Activated CD4-positive, alpha-beta T cell treated with anti-CD3 and anti-CD28 coated beads for 36 hours (primary cell): Measurements from ENCODE around the gene PTPRE. TPM values are rescaled to one million over a fixed set of nuclear protein-coding genes. Genes with fewer than 3 reads are reported as not detected.
"Not testable (repeated sequence)": the region's sequence is repeated elsewhere in the genome, so short reads cannot be mapped to it uniquely, and the experiment has no call there.

ENCODE experiments used
- ATAC-seq: fragments of 200-7000 bp; cut with Tn5 transposase; one replicate; pipeline ENCODE4 v1.10.0; 2021; ENCODE audit warnings: mild to moderate bottlenecking, moderate library complexity
- CTCF ChIA-PET: fragments of 350-600 bp; sonication (Branson Sonifier 250); formaldehyde crosslinking; loops from one replicate; lab custom pipeline; 2021; ENCODE audit warnings: antibody characterized with exemption; lab: Charles Lee
- POLR2A ChIA-PET: fragments of 350-600 bp; sonication (Branson Sonifier 250); formaldehyde crosslinking; loops from one replicate; lab custom pipeline; 2021; ENCODE audit warnings: antibody characterized with exemption, inconsistent platforms; lab: Charles Lee
- DNase-seq: peaks from one replicate; pipeline ENCODE4 v3.0.0-alpha.2; 2020
- H3K27ac Mint-ChIP-seq: one replicate; pipeline ENCODE4 v1.8.0; 2021; ENCODE audit warnings: mixed read lengths
- H3K27me3 Mint-ChIP-seq: one replicate; pipeline ENCODE4 v1.8.0; 2021; ENCODE audit warnings: mixed read lengths
- H3K36me3 Mint-ChIP-seq: one replicate; pipeline ENCODE4 v1.8.0; 2021; ENCODE audit warnings: low read depth, mixed read lengths
- H3K4me1 Mint-ChIP-seq: one replicate; pipeline ENCODE4 v1.8.0; 2021; ENCODE audit warnings: mixed read lengths
- H3K4me3 Mint-ChIP-seq: one replicate; pipeline ENCODE4 v1.8.0; 2021; ENCODE audit warnings: mild to moderate bottlenecking, moderate library complexity, mixed read lengths
- H3K9me3 Mint-ChIP-seq: one replicate; pipeline ENCODE4 v1.8.0; 2021; ENCODE audit warnings: low read depth, mixed read lengths
- intact Hi-C, 2 experiments: fragments of 100-400 bp; cut with DNase I in 1 of 2; cut with micrococcal nuclease in 1 of 2; formaldehyde crosslinking; loops; one replicate each; pipeline versions ENCODE4 v1.14.2 to v1.15.1; 2022 to 2024; cut with DNase I, micrococcal nuclease
- total RNA-seq, 2 experiments: library from RNA; stranded (reverse); gene quantifications; one replicate each; pipeline ENCODE4 v1.2.3, GENCODE V29; 2021

Gene PTPRE
- total RNA-seq, 2 experiments from 2014 or later = 23.0 to 31.6 TPM

DNA sequence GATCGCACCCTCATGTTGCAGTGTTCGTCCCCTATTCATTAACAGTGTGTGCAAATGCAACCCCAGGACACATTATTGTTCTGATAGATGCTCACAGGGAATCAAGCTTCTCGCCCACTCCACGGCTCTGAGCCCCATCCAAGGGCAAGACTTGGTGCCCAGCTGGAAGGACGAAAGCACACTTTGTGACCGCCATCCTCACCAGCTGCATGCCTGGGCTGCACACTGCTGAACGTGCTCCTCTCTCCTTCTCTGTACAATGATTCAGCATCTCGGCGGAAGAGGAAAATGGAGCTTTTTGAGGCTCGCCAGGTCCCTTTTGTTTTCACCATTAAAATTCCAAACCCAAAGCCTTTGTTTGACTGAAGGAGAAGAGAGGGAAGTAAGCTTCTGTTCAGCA is 177.5 kb downstream of the PTPRE start:
- no peak for DNase-seq
- no peak for ATAC-seq
- CTCF ChIA-PET = interaction anchor here (0.6 to 2.3 kb wide), 3 partner anchors 12 to 281 kb away, joined by 3 to 6 read pairs (median 3); no protein-coding TSS in a partner anchor
- Mint-ChIP-seq H3K9me3 (no peaks in the 10 kb centered on the region), H3K36me3 (peaks cover 12% of the 10 kb centered on the region), H3K4me3 (no peak overlapping the region), H3K4me1 (peaks cover 1% of the 10 kb centered on the region), H3K27ac (peak overlapping the region; percentile 16), H3K27me3 (no peaks in the 10 kb centered on the region)
- intact Hi-C loops = no loop called here
- POLR2A ChIA-PET = no interaction called here

DNA sequence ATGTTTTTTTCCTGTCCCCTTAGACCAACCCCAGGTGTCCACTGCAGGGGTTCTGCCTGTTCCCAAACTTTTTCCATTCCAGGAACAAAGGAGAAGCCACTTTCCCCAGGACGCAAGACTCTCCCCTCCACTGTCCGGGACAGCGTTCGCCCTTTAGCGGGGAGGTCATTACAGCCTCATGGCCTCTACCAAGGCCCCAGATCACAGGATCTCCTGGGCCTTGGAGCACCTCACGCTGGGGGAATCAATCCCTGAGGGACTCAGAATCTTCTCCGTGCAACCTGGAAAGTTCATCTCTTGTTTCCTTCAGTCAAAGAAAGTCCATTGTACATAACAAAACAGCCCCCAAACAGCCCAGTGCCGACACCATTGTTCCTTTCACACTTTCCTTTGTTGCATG is 178.1 kb downstream of the PTPRE start:
- ATAC-seq (no peak), DNase-seq (no peak)
- H3K36me3 Mint-ChIP-seq = peaks cover 9% of the 10 kb centered on the region
- peaks cover 1% of the 10 kb centered on the region for H3K4me1 Mint-ChIP-seq
- no peaks in the 10 kb centered on the region for H3K27me3 Mint-ChIP-seq
- H3K9me3 Mint-ChIP-seq = no peaks in the 10 kb centered on the region
- ChIA-PET CTCF (no interaction called here), POLR2A (no interaction called here)
- intact Hi-C loops = no loop called here
- no peak overlapping the region for H3K4me3 Mint-ChIP-seq
- no peak overlapping the region for H3K27ac Mint-ChIP-seq

DNA sequence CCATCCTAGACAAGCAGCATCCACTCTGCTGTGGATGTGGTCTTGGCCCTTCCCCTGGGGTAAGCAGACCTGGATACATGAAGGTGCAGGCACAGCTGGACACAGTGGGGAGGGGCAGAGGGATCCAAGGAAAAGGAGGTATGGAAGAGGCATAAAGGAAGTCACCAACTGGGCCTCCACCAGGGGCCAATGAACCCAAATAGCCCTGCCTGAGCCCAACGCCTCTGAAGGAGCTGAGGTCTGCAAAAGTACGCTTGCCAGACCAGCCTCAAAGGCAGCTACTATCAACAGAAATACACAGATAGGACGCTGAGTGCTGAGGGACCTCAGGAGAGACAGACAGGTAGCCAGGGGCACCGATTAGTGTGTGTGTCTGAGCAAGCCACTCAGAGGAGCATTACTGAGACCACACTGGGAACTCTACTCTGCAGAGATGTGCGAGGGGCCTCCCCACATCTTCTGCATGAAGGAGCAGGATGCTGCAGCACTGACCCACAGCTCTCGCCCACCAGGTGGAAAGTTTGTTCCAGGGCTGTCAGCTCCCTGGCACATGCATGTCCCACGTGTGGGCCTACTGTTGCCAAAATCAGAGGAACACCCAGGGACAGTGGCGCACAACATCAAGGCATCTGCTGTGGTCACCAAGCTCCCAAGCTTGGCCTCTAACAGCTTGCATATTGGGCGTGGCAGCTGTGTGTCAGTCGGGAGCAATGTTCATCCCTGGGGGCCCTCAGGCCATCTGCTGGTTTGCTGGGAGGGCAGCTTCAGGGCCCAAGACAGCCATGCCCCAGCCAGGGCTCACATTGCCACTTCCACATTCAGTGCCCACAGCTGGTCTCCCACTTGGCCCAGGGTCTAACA is 179.3 kb downstream of the PTPRE start:
- intact Hi-C loops = no loop called here
- H3K27ac Mint-ChIP-seq = no peak overlapping the region
- H3K27me3 Mint-ChIP-seq = no peaks in the 10 kb centered on the region
- H3K36me3 Mint-ChIP-seq = peaks cover 3% of the 10 kb centered on the region
- POLR2A ChIA-PET = no interaction called here
- no peak for DNase-seq
- H3K4me3 Mint-ChIP-seq = no peak overlapping the region
- no peaks in the 10 kb centered on the region for H3K9me3 Mint-ChIP-seq
- peaks cover 1% of the 10 kb centered on the region for H3K4me1 Mint-ChIP-seq
- CTCF ChIA-PET = interaction anchor here (0.6 to 1.6 kb wide), 3 partner anchors 17 to 166 kb away, joined by 3 to 6 read pairs (median 5); no protein-coding TSS in a partner anchor
- no peak for ATAC-seq

DNA sequence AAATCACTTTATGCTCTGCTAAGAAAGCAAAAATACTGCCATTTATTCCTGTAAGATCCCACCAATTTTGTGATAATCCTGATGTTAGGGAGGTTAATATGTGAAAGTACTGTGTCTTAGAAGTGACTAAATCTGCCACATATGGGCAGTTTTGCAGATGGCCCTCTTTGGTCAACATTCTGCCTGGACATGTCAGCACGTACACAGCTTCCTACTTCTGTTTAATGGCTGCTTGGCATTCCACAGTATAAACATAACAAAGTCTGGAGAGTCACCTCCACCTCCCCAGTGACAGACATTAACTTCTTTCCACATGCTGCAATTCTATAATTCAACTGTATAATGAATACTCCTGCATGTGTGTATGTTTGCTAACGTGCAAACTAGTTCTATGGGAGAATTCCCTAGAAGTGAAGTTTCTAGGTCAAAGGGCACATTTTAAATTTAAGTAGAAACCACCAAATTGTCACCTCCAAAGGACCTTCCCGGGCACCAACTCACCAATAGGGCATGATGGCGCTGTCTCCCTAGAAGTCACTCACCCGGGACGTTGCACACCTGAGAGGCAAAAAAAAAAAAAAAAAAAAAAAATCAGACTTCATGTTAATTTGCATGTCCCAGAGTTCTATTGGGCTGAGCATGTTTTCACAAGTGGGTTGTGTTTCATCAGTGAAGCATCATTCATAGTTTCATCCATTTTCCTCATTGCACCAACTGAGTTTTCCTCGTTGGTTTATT is 180.4 kb downstream of the PTPRE start:
- ATAC-seq = peak; percentile 51
- no peaks in the 10 kb centered on the region for H3K27me3 Mint-ChIP-seq
- peaks cover 2% of the 10 kb centered on the region for H3K36me3 Mint-ChIP-seq
- intact Hi-C loops = no loop called here
- peaks cover 1% of the 10 kb centered on the region for H3K4me1 Mint-ChIP-seq
- H3K27ac Mint-ChIP-seq = no peak overlapping the region
- ChIA-PET CTCF (interaction anchor here (1.0 to 1.6 kb wide), 2 partner anchors 18 to 51 kb away, joined by 5 to 6 read pairs; no protein-coding TSS in a partner anchor), POLR2A (no interaction called here)
- H3K9me3 Mint-ChIP-seq = no peaks in the 10 kb centered on the region
- no peak overlapping the region for H3K4me3 Mint-ChIP-seq
- peak; percentile 28 for DNase-seq

DNA sequence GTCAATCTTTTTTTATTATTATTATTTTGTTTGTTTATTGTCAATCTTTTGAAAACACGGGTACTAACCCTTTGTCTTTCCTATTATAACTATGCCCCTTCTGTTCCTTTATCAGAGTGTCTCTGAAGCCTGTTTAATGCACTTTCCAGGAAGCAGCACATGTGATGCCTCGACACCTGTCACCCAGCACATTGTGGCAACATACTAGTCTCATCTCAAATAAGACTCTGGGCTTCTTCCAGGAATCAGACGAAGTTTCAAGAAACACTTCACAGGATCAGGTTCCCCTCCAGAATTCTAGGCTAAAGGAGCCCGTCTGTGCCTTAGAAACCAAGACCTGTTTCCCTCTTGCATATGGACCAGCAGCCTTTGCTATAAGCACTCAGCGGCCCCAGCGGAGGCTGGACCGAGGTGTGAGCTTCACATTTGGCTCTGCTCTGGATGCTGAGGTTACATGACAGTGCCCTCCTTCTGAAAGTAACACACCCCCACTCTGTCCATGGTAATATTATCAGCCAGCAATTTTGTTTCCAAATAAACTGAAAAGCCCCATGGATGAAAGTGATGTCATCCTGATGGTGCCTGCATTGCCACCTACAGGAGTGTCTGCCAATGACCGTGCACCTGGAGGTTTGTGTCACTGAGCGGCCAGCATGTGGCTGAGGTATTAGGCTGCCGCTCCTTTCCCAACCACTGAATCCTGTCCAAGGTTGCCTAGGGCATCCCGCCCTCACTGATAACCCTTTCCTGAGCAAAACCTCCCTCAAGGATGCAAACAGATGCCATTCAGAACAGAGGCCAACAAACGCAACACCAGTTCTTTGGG is 181.2 kb downstream of the PTPRE start:
- Mint-ChIP-seq H3K4me1 (peaks cover 1% of the 10 kb centered on the region), H3K9me3 (no peaks in the 10 kb centered on the region), H3K27ac (no peak overlapping the region), H3K4me3 (no peak overlapping the region), H3K36me3 (peaks cover 2% of the 10 kb centered on the region), H3K27me3 (no peaks in the 10 kb centered on the region)
- DNase-seq (peak; percentile 37), ATAC-seq (peak; percentile 72)
- CTCF ChIA-PET = interaction anchor here (1.6 kb wide), 1 partner anchor 51 kb away, joined by 3 read pairs; no protein-coding TSS in a partner anchor
- POLR2A ChIA-PET = no interaction called here
- intact Hi-C loops = no loop called here

DNA sequence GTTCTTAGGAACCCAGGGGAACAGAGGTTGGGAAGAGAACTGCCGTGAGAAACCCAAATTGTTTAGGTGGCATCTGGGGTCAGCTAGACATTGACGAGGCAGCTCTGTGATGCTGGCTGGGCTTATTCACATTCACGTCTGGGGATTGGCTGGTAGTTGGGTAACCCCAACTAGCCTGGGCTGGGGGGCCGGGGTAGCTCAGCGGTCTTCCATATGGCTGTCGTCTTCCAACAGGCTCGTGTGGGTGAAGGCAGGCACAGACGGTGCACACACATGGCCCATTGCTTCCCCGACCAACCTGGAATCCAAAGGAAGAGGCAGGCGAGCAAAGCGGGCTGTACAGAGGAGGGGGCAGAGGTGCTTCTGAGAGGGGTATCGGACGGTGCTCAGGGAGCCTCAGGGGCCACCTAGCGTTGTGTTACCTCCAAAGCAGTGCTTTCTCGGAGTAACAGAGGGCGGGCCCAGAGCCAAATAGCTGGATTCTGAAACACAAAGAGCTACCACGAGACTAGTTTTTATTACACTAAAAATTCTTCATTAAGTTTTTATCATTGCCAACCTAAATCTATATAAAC is 184.8 kb downstream of the PTPRE start:
- H3K27ac Mint-ChIP-seq = no peak overlapping the region
- no peak for ATAC-seq
- H3K4me3 Mint-ChIP-seq = no peak overlapping the region
- peaks cover 8% of the 10 kb centered on the region for H3K36me3 Mint-ChIP-seq
- no peak for DNase-seq
- no peaks in the 10 kb centered on the region for H3K27me3 Mint-ChIP-seq
- ChIA-PET POLR2A (no interaction called here), CTCF (interaction anchor here (0.6 to 1.4 kb wide), 3 partner anchors 56 to 185 kb away, joined by 3 read pairs; partner anchors contain the start of gene PTPRE)
- intact Hi-C loops = no loop called here
- H3K4me1 Mint-ChIP-seq = peaks cover 20% of the 10 kb centered on the region
- H3K9me3 Mint-ChIP-seq = no peaks in the 10 kb centered on the region

DNA sequence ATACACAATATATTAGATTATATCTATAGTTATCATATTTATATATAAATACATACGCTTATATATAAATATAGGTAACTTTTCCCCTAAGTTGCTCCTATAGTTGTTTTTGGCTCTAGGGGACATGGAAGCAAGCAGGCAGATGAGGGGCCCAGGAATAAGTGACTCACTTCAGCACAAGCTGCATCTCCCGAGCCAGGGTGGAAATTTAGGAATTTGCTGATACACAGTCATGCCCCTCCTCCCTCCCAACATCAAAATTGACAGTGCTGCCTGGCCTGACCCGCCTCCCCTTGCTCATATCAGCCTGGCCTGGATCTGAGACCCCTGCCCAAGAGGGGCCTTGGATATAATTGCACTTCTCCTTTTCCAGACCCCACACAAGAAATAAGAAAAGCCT is 185.6 kb downstream of the PTPRE start:
- ChIA-PET CTCF (interaction anchor here (1.4 kb wide), 1 partner anchor 57 kb away, joined by 3 read pairs; no protein-coding TSS in a partner anchor), POLR2A (no interaction called here)
- DNase-seq (no peak), ATAC-seq (no peak)
- intact Hi-C loops = no loop called here
- peaks cover 21% of the 10 kb centered on the region for H3K4me1 Mint-ChIP-seq
- no peaks in the 10 kb centered on the region for H3K9me3 Mint-ChIP-seq
- H3K27me3 Mint-ChIP-seq = no peaks in the 10 kb centered on the region
- peaks cover 15% of the 10 kb centered on the region for H3K36me3 Mint-ChIP-seq
- H3K27ac Mint-ChIP-seq = no peak overlapping the region
- H3K4me3 Mint-ChIP-seq = no peak overlapping the region

DNA sequence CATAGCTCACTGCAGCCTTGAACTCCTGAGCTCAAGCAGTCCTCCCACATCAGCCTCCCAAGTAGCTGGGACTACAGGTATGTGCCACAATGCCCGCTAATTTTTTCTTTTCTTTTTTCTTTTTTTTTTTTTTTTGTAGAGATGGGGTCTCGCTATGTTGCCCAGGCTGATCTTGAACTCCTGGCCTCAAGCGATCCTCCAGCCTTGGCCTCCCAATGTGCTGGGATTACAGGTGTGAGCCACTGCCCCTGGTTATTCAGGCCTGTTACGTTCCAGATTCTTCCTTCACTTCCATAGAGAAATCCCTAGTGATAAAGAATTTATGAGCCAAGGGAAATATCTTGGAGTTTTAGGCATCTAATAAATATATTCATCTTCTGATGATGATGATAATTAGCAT is 187.7 kb downstream of the PTPRE start:
- H3K27ac Mint-ChIP-seq, H3K4me3 Mint-ChIP-seq, ATAC-seq, POLR2A ChIA-PET, DNase-seq, H3K27me3 Mint-ChIP-seq, intact Hi-C loops, H3K9me3 Mint-ChIP-seq: not testable (repeated sequence)
- Mint-ChIP-seq H3K4me1 (peaks cover 22% of the 10 kb centered on the region), H3K36me3 (peaks cover 32% of the 10 kb centered on the region)
- CTCF ChIA-PET = interaction anchor here (0.6 to 1.8 kb wide), 3 partner anchors 13 to 56 kb away, joined by 3 to 5 read pairs (median 3); no protein-coding TSS in a partner anchor

DNA sequence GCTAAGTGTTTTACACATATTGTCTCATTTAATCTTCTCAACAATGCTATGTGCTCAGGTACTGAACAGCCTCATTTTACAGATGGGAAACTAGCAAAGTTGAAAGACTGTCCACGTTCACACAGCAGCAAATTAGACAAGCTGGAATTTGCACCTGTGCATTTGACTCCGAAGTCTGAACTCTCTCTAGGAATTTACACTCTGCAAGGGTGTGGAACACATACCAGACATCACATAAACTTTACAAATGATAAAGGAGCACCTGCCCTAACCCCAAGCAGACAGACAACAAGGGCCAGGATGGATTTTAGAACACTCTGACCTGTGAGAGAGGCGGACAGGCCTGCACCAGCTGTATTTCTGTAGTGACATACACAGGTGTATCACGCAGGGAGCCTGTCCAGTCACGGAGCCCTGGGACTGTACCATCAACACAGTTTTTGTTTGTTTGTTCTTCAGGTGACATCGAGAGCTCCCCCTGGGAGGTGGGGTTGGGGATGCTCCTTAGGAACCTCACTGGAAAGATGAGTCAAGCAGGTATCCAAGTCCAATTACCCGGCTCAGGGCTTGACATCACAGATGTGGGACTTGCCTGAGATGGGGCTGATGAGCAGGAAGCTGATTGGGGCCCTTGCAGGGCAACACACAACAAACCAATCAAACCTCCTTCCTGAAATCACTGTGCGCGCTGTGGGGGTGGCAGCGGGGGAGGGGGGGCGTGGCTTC is 188.3 kb downstream of the PTPRE start:
- intact Hi-C loops = no loop called here

More for the DNA sequence above, 188.3 kb downstream of the PTPRE start:
- ATAC-seq (peak; percentile 74), DNase-seq (peak; percentile 57)
- peaks cover 37% of the 10 kb centered on the region for H3K36me3 Mint-ChIP-seq
- no peak overlapping the region for H3K27ac Mint-ChIP-seq
- no peaks in the 10 kb centered on the region for H3K27me3 Mint-ChIP-seq
- H3K4me1 Mint-ChIP-seq = peaks cover 22% of the 10 kb centered on the region
- H3K4me3 Mint-ChIP-seq = no peak overlapping the region
- CTCF ChIA-PET = interaction anchor here (0.6 to 1.8 kb wide), 5 partner anchors 10 to 145 kb away, joined by 3 to 5 read pairs (median 3); partner anchors contain the start of gene MKI67
- POLR2A ChIA-PET = interaction anchor here (0.6 to 1.0 kb wide), 2 partner anchors 19 to 30 kb away, joined by 3 to 4 read pairs; partner anchors contain the start of gene MKI67
- H3K9me3 Mint-ChIP-seq = no peaks in the 10 kb centered on the region
